Peyer's patch (tissue), 4 donors: Measurements from ENCODE around the gene SLC5A6.

Experiments used
- CTCF ChIP-seq, 6 experiments: fragments of 450-650 bp in 4 of 6; fragments of 200-600 bp in 2 of 6; sonication (generic) in 1 of 6; IDR thresholded peaks; one replicate each; pipeline ENCODE4 v1.5.1; 2017 to 2019; ENCODE audit warnings: antibody characterized with exemption in 6 of 6, mild to moderate bottlenecking in 3 of 6, moderate library complexity in 1 of 6
- POLR2A ChIP-seq, 2 donors: fragments of 450-650 bp; IDR thresholded peaks; one replicate each; pipeline ENCODE4 v1.5.1; 2017; ENCODE audit warnings: antibody characterized with exemption in 2 of 2, mild to moderate bottlenecking in 2 of 2, moderate library complexity in 2 of 2

- TF ChIP-seq CTCF (IDR thresholded peaks at IDR 0.05), result no peak
- TF ChIP-seq POLR2A (IDR thresholded peaks at IDR 0.05), result no peak
These were observed 32.6 kb downstream of the SLC5A6 start for GRCh38 chr2:27179344-27180000.
